A549 (cell line): ENCODE measurements around the gene USP3. TPM values are rescaled to one million over a fixed set of nuclear protein-coding genes. Genes with fewer than 3 reads are reported as not detected.

Source experiments
- ATAC-seq, 2 experiments: fragments of 200-7000 bp in 1 of 2; fragments of >200 bp in 1 of 2; cut with Nextera tagmentation in 1 of 2; cut with Tn5 transposase in 1 of 2; 3 replicates each; pipeline versions ENCODE4 v1.8.0 to v1.9.1; 2018 to 2020; ENCODE audit warnings: mild to moderate bottlenecking in 1 of 2, moderate library complexity in 1 of 2
- CTCF ChIA-PET: fragments of 300-600 bp; sonication (Branson Sonifier 250); formaldehyde crosslinking; extraction: SDS; loops from one replicate; lab custom pipeline; 2021; ENCODE audit warnings: antibody characterized with exemption, inconsistent platforms; lab: Yijun Ruan, JAX
- POLR2A ChIA-PET: fragments of 350-600 bp; formaldehyde crosslinking; extraction: SDS; loops from one replicate; lab custom pipeline; 2021; ENCODE audit warnings: antibody characterized with exemption, inconsistent platforms; lab: Yijun Ruan, JAX
- DNase-seq, 2 experiments: peaks; one replicate each; pipeline versions ENCODE4 v3.0.0 to v3.0.0-alpha.2; 2011 to 2016; ENCODE audit warnings: low read depth in 1 of 2, low spot score in 1 of 2
- FAIRE-seq: peaks from 2 replicates; lab custom pipeline; 2011; peaks lifted over from hg19 to GRCh38; lab: Jason Lieb, UNC
- H3K27ac ChIP-seq, 2 experiments: fragments of >200 bp; sonication (Bioruptor Twin); formaldehyde crosslinking; 3 replicates each; pipeline ENCODE4 v1.5.1; 2016 to 2017
- H3K4me1 ChIP-seq: fragments of >200 bp; sonication (Bioruptor Twin); formaldehyde crosslinking; 3 replicates; pipeline ENCODE4 v1.6.1; 2016
- H3K4me2 ChIP-seq: fragments of >200 bp; sonication (Bioruptor Twin); formaldehyde crosslinking; 3 replicates; pipeline ENCODE4 v1.6.1; 2016
- H3K4me3 ChIP-seq: fragments of >200 bp; sonication (Bioruptor Twin); formaldehyde crosslinking; 3 replicates; pipeline ENCODE4 v1.5.1; 2016
- H3K9me3 ChIP-seq: fragments of >200 bp; sonication (Bioruptor Twin); formaldehyde crosslinking; 3 replicates; pipeline ENCODE4 v1.6.1; 2016
- CHD4 ChIP-seq: fragments of 200-600 bp; sonication (generic); IDR thresholded peaks from 2 replicates; pipeline ENCODE4 v1.6.1; 2016; ENCODE audit warnings: antibody characterized with exemption, mild to moderate bottlenecking, borderline replicate concordance
- EHF ChIP-seq: fragments of 250-450 bp; sonication (Bioruptor Pico); IDR thresholded peaks from 2 replicates; pipeline ENCODE4 v1.5.0; 2020; ENCODE audit warnings: mild to moderate bottlenecking
- ELK1 ChIP-seq: fragments of 150-350 bp; IDR thresholded peaks from 2 replicates; pipeline ENCODE4 v1.6.1; 2014; ENCODE audit warnings: low read depth, mild to moderate bottlenecking, low read length
- ESRRA ChIP-seq: fragments of 150-350 bp; IDR thresholded peaks from 2 replicates; pipeline ENCODE4 v1.6.1; 2014; ENCODE audit warnings: mild to moderate bottlenecking, low read length, borderline replicate concordance
- FOSL2 ChIP-seq, 2 experiments: fragments of 450-650 bp in 1 of 2; fragments of >200 bp in 1 of 2; sonication (Bioruptor Twin) in 1 of 2; formaldehyde crosslinking; IDR thresholded peaks; 2 replicates each; pipeline versions ENCODE4 v1.5.0 to v1.6.1; 2016 to 2020; ENCODE audit warnings: mild to moderate bottlenecking in 1 of 2, moderate library complexity in 1 of 2
- FOXS1 ChIP-seq: fragments of 250-450 bp; sonication (Bioruptor Pico); IDR thresholded peaks from 2 replicates; pipeline ENCODE4 v1.5.0; 2020; ENCODE audit warnings: mild to moderate bottlenecking, moderate library complexity
- GATA3 ChIP-seq: IDR thresholded peaks from 2 replicates; pipeline ENCODE4 v1.6.1; 2012; ENCODE audit warnings: borderline replicate concordance
- HDAC2 ChIP-seq: fragments of 200-600 bp; sonication (generic); IDR thresholded peaks from 2 replicates; pipeline ENCODE4 v1.6.1; 2016
- HES2 ChIP-seq: fragments of >200 bp; sonication (Bioruptor Twin); formaldehyde crosslinking; IDR thresholded peaks from 2 replicates; pipeline ENCODE4 v1.6.1; 2016
- HEYL ChIP-seq: fragments of 250-450 bp; sonication (Bioruptor Pico); IDR thresholded peaks from 2 replicates; pipeline ENCODE4 v1.8.0; 2021; ENCODE audit warnings: mild to moderate bottlenecking, moderate library complexity
- HMGXB4 ChIP-seq: fragments of 250-450 bp; sonication (Bioruptor Pico); IDR thresholded peaks from 2 replicates; pipeline ENCODE4 v1.5.0; 2021; ENCODE audit warnings: mild to moderate bottlenecking, moderate library complexity, borderline replicate concordance
- MAX ChIP-seq: IDR thresholded peaks from 2 replicates; pipeline ENCODE4 v1.6.1; 2012
- NPAS2 ChIP-seq: fragments of 250-450 bp; sonication (Bioruptor Pico); IDR thresholded peaks from 2 replicates; pipeline ENCODE4 v1.8.0; 2022; ENCODE audit warnings: mild to moderate bottlenecking, moderate library complexity, borderline replicate concordance
- NR3C1 ChIP-seq: fragments of >200 bp; sonication (Bioruptor Twin); formaldehyde crosslinking; IDR thresholded peaks from 3 replicates; pipeline ENCODE4 v1.6.1; 2017
- POLR2A ChIP-seq: IDR thresholded peaks from 2 replicates; pipeline ENCODE4 v1.6.1; 2012; ENCODE audit warnings: mild to moderate bottlenecking, low read length
- RCOR1 ChIP-seq: fragments of 150-350 bp; IDR thresholded peaks from 2 replicates; pipeline ENCODE4 v1.6.1; 2014; ENCODE audit warnings: antibody characterized with exemption, low read length, low read depth
- REST ChIP-seq: fragments of 200-600 bp; sonication (generic); IDR thresholded peaks from 2 replicates; pipeline ENCODE4 v1.6.1; 2016; ENCODE audit warnings: antibody characterized with exemption, mild to moderate bottlenecking, moderate library complexity
- RFX5 ChIP-seq: fragments of 450-650 bp; IDR thresholded peaks from 2 replicates; pipeline ENCODE4 v1.7.1; 2014; ENCODE audit warnings: antibody characterized with exemption, mild to moderate bottlenecking, moderate library complexity
- SREBF2 ChIP-seq: fragments of 450-650 bp; IDR thresholded peaks from 2 replicates; pipeline ENCODE4 v1.6.1; 2014; ENCODE audit warnings: mild to moderate bottlenecking, moderate library complexity
- TP53 ChIP-seq: fragments of 250-450 bp; sonication (Bioruptor Pico); IDR thresholded peaks from 2 replicates; pipeline ENCODE4 v1.5.0; 2021; ENCODE audit warnings: mild to moderate bottlenecking, moderate library complexity
- ZC3H11A ChIP-seq: fragments of 450-650 bp; IDR thresholded peaks from 2 replicates; pipeline ENCODE4 v1.6.1; 2014; ENCODE audit warnings: antibody characterized with exemption, mild to moderate bottlenecking
- ZSCAN20 ChIP-seq: fragments of 250-450 bp; sonication (Bioruptor Pico); IDR thresholded peaks from 2 replicates; pipeline ENCODE4 v1.8.0; 2022; ENCODE audit warnings: mild to moderate bottlenecking, moderate library complexity
- WGBS: methylation state at CpG from one replicate; pipeline ENCODE4 v1.1.6; 2017; ENCODE audit errors: missing lambda C conversion rate; 5-methylcytosine and 5-hydroxymethylcytosine counted together
- polyA plus RNA-seq, 4 experiments: library from polyadenylated mRNA; depleted of rRNA in 3 of 4; stranded (reverse); fragments of >200 nt; fragmentation: RNase III in 1 of 4; extraction: RNeasy Plus Mini Kit Qiagen cat#74134 plus additional on column Dnase treatment in 1 of 4; gene quantifications; 2 replicates in 3 of 4; 3 replicates in 1 of 4; pipeline ENCODE4 v1.2.3, GENCODE V29; 2011 to 2017

The USP3 gene
- polyA plus RNA-seq, 2 of the 4 experiments (the other 2 are of a cell fraction): 41.8 to 99.1 TPM

GRCh38 chr15:63556736-63557135 is 52.3 kb downstream of the USP3 start:
- ATAC-seq: no peak
- whole genome bisulfite sequencing: 88% methylated on average over 7 of the region's 7 CpGs
- no peak overlapping the region for H3K4me3 ChIP-seq
- FAIRE-seq: no peak
- no peak overlapping the region for H3K27ac ChIP-seq
- no peak for DNase-seq
- TF ChIP-seq REST (no peak), EHF (CRISPR knock-in tag) (no peak), RCOR1 (no peak), NR3C1 (no peak), HMGXB4 (CRISPR knock-in tag) (no peak), ESRRA (no peak), CHD4 (no peak), HEYL (CRISPR knock-in tag) (no peak), FOSL2 (IDR thresholded peaks at IDR 0.05) (no peak), FOSL2 (CRISPR knock-in tag; IDR thresholded peaks at IDR 0.05) (no peak), ZC3H11A (no peak), SREBF2 (no peak), NPAS2 (CRISPR knock-in tag) (no peak), HDAC2 (no peak), HES2 (no peak), FOXS1 (no peak), ELK1 (no peak), TP53 (CRISPR knock-in tag) (no peak), GATA3 (no peak)
- POLR2A ChIA-PET: interaction anchor here (0.6 to 0.7 kb wide), 2 partner anchors 15 to 69 kb away, joined by 7 read pairs; no protein-coding TSS in a partner anchor
- H3K9me3 ChIP-seq: no peaks in the 10 kb centered on the region
- H3K4me1 ChIP-seq: peaks cover 23% of the 10 kb centered on the region
- no peak overlapping the region for H3K4me2 ChIP-seq
- CTCF ChIA-PET: interaction anchor here (0.8 to 2.7 kb wide), 6 partner anchors 12 to 90 kb away, joined by 3 to 10 read pairs (median 4); no protein-coding TSS in a partner anchor

- ChIA-PET POLR2A (no interaction called here), CTCF (interaction anchor here (0.8 to 2.2 kb wide), 4 partner anchors 13 to 55 kb away, joined by 3 to 8 read pairs (median 6); partner anchors contain the start of gene USP3)
- WGBS: 92% methylated on average over 5 of the region's 5 CpGs
Measured at GRCh38 chr15:63559753-63560152, 55.4 kb downstream of the USP3 start.

More at GRCh38 chr15:63559753-63560152, 55.4 kb downstream of the USP3 start:
- FAIRE-seq: no peak
- peaks cover 4% of the 10 kb centered on the region; the same call in 2 of the 3 replicates for H3K4me1 ChIP-seq
- TF ChIP-seq HDAC2 (no peak), RFX5 (no peak), REST (no peak), POLR2A (no peak), FOSL2 (IDR thresholded peaks at IDR 0.05) (no peak), FOSL2 (CRISPR knock-in tag; IDR thresholded peaks at IDR 0.05) (no peak), ZSCAN20 (CRISPR knock-in tag) (no peak), MAX (no peak)
- DNase-seq: no peak
- ATAC-seq: no peak
- H3K9me3 ChIP-seq: no peaks in the 10 kb centered on the region
- no peak overlapping the region for H3K4me3 ChIP-seq
- no peak overlapping the region for H3K4me2 ChIP-seq
- no peak overlapping the region for H3K27ac ChIP-seq
